ENCODE measurements around the gene CCDC69.

The CCDC69 gene

DNA sequence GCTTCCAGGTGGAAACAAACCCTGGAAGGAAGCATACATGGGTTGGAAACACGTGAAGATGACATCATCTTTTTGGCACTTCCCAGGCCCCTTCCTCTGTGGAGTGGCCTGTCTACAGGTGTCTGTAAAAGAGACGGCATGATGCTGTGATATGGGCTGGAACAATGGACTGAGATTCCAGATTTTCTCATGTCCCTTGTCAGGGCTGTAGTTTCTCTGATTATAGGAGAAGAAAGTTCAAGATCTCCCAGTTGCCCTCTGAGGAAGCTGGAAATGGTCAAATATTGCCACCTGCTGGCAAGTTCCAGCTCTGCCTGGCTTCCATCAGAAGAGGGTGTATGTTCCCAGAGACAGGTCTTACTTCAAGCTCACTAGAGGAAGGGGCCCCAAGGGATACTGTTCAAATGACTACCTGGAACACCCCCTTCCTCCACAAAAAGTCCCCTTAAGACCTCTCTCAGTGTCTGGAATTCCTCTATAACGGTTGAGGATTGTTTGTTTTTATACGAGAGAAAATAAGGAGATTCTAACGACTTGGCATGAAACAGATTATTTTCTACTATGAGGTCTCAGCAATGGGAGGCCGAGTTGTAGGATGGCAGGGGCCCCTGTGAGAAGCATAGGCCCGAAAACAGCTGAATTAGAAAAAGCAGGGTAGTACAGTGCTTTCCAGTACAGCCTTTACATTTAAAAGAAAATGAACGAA lies 59.1 kb downstream of the CCDC69 start:
- DNase-seq (ENCODE audit: low spot score), result peak; percentile 78

DNA sequence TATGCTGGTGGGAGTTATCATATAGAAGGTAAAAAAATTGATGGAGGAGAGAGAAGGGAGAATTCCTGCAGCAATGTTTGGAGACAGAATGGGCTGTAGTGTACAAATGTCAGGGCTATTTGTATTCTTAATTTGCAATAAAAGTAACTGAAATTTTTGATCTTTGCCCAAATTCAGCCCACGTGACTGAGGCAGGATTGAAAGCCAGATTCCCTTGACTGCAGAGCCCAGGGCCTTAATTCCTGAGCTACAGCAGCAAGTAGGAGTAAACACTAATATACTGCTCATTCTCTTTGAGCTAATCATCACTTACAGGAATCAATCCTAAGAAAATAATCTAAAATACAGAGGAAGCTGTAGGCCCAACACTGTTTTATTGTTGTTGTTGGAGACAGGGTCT lies 61.1 kb downstream of the CCDC69 start:
- peak; percentile 45 for DNase-seq (ENCODE audit: low spot score)

GRCh38 chr5:151159649-151160373 lies 64.1 kb downstream of the CCDC69 start:
- no peak for DNase-seq (ENCODE audit: low spot score)

GRCh38 chr5:151158287-151158661 lies 65.6 kb downstream of the CCDC69 start:
- no peak for DNase-seq (ENCODE audit: low spot score)

GRCh38 chr5:151157426-151158286 lies 66.2 kb downstream of the CCDC69 start, which contains the start of gene ANXA6:
Gene ANXA6 (minus strand): TSS chr5:151157779. CDS start chr5:151147901, 9,878 bp downstream.
- peak; percentile 98 for DNase-seq (ENCODE audit: low spot score)

GRCh38 chr5:151156507-151157420 lies 67.1 kb downstream of the CCDC69 start:
- peak; percentile 60 for DNase-seq (ENCODE audit: low spot score)

GRCh38 chr5:151155775-151156506 lies 68.0 kb downstream of the CCDC69 start:
- peak; percentile 78 for DNase-seq (ENCODE audit: low spot score)

GRCh38 chr5:151154931-151155774 lies 68.7 kb downstream of the CCDC69 start:
- peak; percentile 52 for DNase-seq (ENCODE audit: low spot score)

DNA sequence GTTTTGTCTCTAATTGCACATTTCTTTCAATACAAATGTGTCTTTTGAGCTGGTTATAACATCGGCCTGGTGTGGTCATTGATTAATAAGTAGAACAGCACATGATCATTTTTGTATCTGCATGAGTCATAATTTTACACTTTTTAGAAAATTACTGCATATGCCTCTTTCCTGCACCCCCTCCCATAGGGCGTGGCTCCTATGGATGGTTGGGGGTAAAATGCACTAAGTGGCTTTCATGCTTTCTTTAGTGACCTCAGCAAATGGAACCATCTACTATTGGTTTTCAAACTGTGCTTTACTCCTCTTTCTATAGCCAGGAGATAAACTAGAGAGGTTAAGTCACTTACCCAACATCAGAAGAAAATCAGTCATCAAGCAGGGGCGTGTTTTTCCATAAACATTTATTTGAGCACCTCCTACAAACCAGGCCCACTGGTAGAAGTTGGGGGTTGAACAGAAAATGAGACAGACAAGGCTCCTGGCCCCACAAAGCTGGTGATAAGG lies 70.1 kb downstream of the CCDC69 start:
- DNase-seq (ENCODE audit: low spot score), result no peak

- no peak for DNase-seq (ENCODE audit: low spot score)
Observed at GRCh38 chr5:151153300-151153699, 70.6 kb downstream of the CCDC69 start.

GRCh38 chr5:151151793-151152192 lies 72.1 kb downstream of the CCDC69 start:
- DNase-seq (ENCODE audit: low spot score), result peak; percentile 72

DNA sequence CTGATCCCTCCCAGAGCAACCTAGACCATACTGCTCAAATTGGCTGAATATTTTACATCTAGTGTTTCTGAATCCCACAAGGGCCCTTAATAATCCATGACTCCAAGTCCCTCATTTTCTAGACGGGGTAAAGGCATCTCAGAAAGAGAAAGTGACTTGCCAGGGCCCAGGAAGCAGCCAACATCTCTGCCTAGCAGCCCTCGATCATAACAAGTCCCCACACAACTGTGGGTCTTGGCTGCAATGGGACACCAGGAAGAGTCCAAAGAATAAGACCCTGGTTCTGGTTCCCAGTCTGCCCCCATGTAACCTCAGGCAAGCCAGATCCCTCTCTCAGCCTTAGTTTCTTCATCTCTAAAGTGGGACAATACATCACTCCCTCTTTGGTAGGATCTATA lies 72.6 kb downstream of the CCDC69 start:
- DNase-seq (ENCODE audit: low spot score), result no peak

DNA sequence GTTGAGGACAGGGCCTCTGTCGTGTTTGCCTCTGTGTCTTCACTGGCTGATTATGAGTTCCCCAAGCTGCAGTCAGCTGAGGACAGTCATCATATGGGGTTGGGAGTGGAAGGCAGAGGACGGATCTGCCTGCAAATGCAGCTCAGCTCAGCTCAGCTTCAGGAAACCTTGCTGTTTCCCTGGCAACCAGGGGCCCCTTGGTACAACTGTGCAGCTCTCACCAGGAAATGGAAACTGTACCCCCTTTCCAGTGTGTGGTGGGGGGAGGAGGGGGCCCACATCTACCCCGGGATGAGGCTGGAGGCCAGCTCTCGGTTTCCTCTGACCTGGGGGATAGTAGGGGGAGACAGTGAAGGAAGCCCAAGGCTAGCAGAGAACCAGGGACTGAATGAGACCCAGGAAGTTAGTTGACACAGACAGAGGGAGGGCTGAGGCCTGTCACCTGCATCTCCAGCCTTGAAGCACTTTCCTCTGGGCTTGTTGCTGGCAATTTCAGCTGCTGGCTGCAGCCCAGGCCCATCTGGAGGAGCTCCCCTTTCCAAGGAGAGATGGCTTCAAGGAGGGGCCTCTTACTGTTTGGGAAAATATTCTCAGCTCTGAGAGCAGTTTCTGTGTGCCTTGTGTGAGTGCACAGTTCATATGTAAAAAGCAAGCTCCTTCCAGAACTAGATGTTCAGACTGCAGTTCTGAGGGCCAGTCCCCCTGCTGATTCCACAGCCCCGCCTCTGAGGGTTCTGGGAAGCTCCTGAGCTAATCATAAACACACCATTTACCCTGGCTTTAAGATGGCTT lies 73.2 kb downstream of the CCDC69 start:
- DNase-seq (ENCODE audit: low spot score), result peak; percentile 60

- no peak for DNase-seq (ENCODE audit: low spot score)
Observed at GRCh38 chr5:151148583-151148982, 75.3 kb downstream of the CCDC69 start.

DNA sequence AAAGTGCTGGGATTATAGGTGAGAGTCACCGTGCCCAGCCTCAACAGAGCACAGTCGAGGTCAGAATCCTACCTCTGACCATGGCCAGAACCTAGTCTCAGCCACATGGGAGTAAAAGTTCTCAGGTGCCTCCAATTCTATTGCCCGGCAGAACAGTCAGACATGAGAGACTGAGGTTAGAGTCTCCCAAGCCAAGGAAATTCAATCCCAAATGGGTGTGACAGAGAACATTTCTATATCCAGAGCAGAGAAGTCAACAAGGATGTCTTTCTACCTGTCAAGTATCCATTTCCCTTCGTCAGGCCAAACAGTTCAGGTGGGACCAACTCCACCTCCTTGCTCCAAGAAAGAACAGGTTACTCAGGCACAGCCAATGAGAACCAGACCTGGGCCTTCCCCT lies 76.9 kb downstream of the CCDC69 start:
- no peak for DNase-seq (ENCODE audit: low spot score)

DNA sequence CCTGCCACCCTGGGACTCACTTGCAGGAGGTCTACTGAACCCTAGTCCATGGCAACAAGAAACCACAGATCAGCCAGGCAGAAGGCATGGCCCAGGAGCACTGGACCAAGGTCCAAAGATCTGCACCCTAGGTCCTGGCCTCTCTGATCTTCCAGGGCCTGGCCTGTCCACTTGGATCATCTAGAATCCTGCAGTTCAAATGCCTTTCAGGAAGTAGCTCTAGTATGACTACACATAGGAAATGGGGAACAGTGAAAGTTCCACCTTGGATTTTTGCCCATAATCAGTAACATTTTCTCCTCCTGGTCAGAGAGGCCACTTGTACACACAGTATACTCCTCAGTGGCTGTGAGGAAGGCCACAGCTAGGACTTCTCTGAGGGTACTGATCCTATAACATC lies 77.8 kb downstream of the CCDC69 start:
- DNase-seq (ENCODE audit: low spot score), result no peak

DNA sequence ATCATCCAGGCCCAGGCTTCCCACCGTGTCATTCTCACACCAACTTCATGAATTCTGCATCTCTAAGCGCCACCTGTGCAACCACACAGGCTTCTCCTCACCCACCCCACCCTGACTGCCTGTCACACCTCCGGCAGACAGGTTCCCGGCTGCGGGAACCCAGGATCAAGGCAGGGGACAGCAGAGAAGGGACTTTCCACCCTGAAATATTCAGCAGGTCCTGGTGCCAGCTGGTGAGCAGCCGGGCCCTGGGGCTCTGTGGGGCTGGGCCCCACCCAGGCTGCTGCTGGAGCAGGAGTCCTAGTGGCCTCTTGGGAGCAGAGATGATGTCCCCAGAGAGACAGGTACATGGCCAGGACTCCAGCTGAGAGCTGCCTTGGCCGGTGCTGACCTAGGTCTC lies 79.0 kb downstream of the CCDC69 start:
- no peak for DNase-seq (ENCODE audit: low spot score)

DNA sequence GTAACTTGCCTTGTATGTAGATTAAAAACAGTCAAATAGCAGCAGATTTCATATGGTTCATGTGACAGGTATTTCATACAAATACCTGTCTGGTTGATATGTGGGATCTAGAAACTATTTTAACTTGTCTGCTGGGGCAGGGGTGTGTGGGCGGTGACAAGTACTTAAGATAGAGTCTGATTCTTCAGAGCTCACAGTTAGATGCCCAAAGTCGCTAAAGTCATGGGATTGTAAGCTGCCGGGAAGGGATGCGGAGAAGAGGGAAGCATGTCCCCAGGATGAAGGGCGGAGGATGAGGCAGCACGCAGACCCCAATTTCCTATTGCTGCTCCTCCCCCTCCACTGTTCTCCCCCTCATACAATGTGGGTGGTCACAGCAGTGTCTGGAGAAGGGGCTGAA lies 79.6 kb downstream of the CCDC69 start:
- DNase-seq (ENCODE audit: low spot score), result no peak

- DNase-seq (ENCODE audit: low spot score), result no peak
Observed at GRCh38 chr5:151143645-151144044, 80.2 kb downstream of the CCDC69 start.

Data from GM03348 (cell line).